Heart left ventricle (tissue), 13 donors: ENCODE results near the gene HOXB2.

Source experiments
- CTCF ChIP-seq, 12 donors: fragments of 200-600 bp; sonication (generic) in 4 of 12; IDR thresholded peaks; one replicate each; pipeline versions ENCODE4 v1.5.0 to v1.8.0; 2018 to 2022; ENCODE audit warnings: antibody characterized with exemption in 12 of 12, mild to moderate bottlenecking in 5 of 12
- POLR2A ChIP-seq, 2 donors: fragments of 450-650 bp; IDR thresholded peaks; one replicate each; pipeline ENCODE4 v1.6.1; 2017; ENCODE audit warnings: antibody characterized with exemption in 2 of 2, mild to moderate bottlenecking in 2 of 2, moderate library complexity in 2 of 2
- donor health status: ischemic (EF 13 %, LVEDD 7.1; RV severe dilation, severe dysfunction).
- donor health status: DM: no; HTN: yes; CAD: no.
- donor health status: DM: no; HTN: no; CAD: no.
- donor health status: ischemic (EF 25% LVEDD 6.9; RV normal size, moderate dysfunction).
- donor health status: ischemic (EF 25% LVEDD 5.7; RV mildly dilated, moderate dysfunction).
- donor health status: ischemic (EF 35%, LVEDD 5.7; RV mildly dilated, moderate dysfunction).
- donor health status: nonischemic (EF 11% LVEDD 7.7; RV severe dilation, severe dysfunction).
- donor health status: DM: yes; HTN: yes; CAD: no.
- donor health status: PGD.
- donor health status: ischemic (EF 29% LVEDD 5.4; RV normal size, mild dysfunction).
- donor health status: nonischemic (EF 23%, LVEDD 6.1; RV moderate dilation, normal function).

DNA sequence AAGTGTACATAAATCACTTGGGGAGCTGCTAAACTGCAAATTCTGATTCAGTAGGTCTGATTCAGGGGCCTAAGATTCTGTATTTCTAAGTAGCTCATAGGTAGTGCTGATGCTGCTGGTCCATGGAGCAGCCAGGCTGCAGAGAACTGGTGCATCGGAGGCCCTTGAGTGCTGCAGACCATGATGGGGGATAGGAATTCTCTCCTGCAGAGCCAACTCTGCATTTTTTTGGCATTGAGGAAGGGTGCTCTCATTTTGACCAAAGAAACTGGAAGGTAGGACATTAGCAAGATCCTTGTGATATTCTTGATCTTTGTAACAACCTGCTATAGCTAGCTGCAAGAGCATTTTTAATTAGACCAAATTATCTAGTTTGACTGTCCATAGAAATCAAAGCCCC is 4.7 kb downstream of the HOXB2 start:
- TF ChIP-seq POLR2A (IDR thresholded peaks at IDR 0.05) = no peak
- TF ChIP-seq CTCF (IDR thresholded peaks at IDR 0.05) = no peak
